Rectal smooth muscle tissue (tissue), 1 donor: ENCODE results near the gene GNAI2.

Experiments
- H3K27ac ChIP-seq: one replicate; pipeline ENCODE4 v1.7.0; 2013; ENCODE audit warnings: low read depth, low read length, inconsistent platforms
- H3K27me3 ChIP-seq: one replicate; pipeline ENCODE4 v1.7.0; 2013; ENCODE audit warnings: low read length; ENCODE audit not compliant: control insufficient read depth, insufficient read depth
- H3K36me3 ChIP-seq: one replicate; pipeline ENCODE4 v1.7.0; 2013; ENCODE audit warnings: low read length; ENCODE audit not compliant: control insufficient read depth, insufficient read depth
- H3K4me1 ChIP-seq: one replicate; pipeline ENCODE4 v1.7.0; 2013; ENCODE audit warnings: low read length; ENCODE audit not compliant: control insufficient read depth, insufficient read depth
- H3K4me3 ChIP-seq: one replicate; pipeline ENCODE4 v1.7.0; 2013; ENCODE audit warnings: low read length
- H3K9ac ChIP-seq: one replicate; pipeline ENCODE4 v1.7.0; 2013; ENCODE audit warnings: low read length

The GNAI2 gene

DNA sequence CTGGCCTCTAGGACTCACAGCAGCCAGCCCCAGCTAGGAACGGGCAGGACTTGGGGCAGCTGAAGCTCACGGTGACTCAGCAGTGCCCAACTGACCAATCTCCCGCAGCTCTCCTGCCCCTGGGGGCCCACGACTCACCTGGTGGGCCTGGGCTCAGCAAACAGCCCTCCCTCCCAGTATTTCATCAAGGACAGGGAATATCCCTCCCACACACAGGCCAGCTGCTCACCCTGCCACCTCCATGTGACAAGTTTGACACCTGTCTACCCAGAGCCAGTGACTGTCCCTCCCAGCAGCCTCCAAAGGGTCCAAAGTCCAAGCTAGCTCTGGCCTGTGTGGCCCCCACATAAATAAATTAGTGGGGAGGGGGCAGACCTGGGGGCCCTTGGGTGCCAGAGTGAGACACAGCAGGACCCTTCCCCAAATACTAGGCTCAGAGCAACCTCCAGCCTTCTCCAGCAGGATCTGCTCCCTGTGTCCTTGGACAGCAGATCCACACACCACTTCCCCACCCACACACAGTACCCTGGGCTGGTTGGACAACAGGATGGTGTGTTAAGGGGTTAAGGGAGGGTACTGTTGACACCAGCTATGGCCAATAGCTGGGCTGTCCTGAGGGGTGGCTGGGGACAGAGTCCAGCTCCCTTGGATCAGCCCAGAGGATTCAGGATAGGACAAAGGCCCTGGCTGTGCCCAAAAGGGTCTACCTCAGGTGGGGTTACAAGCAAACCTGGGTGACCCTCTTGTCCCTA, 40.3 kb upstream of the GNAI2 start:
- Histone ChIP-seq H3K4me3 (no peak overlapping the region), H3K9ac (no peak overlapping the region), H3K36me3 (no peaks in the 10 kb centered on the region), H3K27ac (no peak overlapping the region), H3K27me3 (peaks cover 16% of the 10 kb centered on the region), H3K4me1 (no peaks in the 10 kb centered on the region)

- Histone ChIP-seq H3K27me3 (peaks cover 20% of the 10 kb centered on the region), H3K4me3 (no peak overlapping the region), H3K36me3 (no peaks in the 10 kb centered on the region)
Observed at GRCh38 chr3:50196253-50196801, 39.7 kb upstream of the GNAI2 start.

DNA sequence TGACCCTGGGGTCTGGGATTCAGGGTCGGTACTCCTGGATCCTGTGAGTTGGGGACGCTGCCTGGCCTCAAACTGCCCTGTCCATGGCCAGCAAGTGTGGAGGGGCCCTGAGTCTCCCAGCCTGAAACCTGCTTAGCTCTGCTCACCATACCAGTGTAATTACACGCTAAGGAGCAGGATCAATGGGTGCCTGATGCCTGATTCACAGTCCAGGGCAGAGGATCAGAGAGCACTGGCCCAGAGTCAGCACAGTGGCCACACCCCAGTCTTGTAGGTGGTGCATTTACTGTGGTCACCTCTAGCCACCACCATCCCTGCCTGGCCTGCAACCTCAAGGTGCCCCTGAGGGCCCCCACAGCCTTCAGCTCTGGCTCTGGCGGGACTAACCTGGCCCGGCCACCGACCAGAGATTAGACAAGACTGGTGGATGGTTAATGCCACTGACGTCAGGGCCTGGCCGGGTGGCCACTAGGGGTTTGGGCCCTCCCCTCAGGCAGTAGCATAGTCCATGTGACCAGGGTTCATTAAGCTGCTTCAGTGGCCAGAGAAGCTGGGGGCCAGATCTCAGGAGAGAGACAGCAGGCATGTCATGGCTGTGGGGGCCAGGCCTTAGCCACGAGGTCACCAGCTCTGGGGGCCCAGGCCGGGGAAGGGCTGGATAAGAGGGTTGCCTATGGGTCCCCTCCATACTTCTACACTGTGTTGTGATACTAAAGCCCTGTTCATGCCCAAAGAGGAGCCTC, 34.3 kb upstream of the GNAI2 start:
- H3K4me1 ChIP-seq = peaks cover 4% of the 10 kb centered on the region
- H3K27me3 ChIP-seq = peaks cover 37% of the 10 kb centered on the region
- no peak overlapping the region for H3K4me3 ChIP-seq
- H3K9ac ChIP-seq = no peak overlapping the region
- H3K27ac ChIP-seq = no peak overlapping the region
- H3K36me3 ChIP-seq = no peaks in the 10 kb centered on the region

More at GRCh38 chr3:50196253-50196801, 39.7 kb upstream of the GNAI2 start:
- Histone ChIP-seq H3K4me1 (no peaks in the 10 kb centered on the region), H3K27ac (no peak overlapping the region), H3K9ac (no peak overlapping the region)

DNA sequence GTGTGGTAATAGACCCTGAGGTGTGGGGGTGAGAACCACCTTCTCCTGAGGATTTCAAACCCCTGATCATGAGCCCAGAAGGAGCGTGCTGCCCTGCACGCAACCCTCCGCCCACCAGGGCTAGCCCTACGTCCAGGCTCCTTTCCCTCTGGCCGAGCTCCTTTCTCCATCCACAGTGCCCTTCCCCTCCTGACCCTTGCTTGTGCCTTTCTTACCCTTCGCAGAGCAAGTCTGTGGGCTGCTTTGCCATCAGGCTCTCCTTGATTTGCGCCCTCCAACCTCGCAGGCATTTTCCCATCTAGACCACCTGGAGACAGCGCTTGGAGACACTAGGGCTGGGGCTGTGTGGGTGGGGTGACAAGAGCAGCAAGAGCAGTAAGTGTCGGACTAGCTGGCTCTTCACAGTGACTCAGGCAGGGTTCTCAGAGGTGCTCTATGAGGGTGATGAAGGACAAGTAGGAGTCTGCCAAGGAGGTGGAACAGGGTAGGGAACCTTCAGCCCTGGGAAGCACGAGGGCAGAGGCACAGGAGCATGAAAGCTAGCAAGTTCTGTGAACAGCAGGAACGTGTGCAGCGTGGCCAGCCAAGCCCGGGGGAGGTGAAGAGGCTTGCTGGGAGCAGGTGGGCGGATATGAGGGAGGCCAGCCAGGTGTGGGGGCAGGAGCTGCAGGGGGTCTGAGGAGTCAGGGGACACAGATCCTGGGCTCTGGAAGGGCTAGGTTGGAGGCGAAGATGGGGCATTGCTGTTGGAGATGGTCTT, 33.5 kb upstream of the GNAI2 start:
- H3K27me3 ChIP-seq = peaks cover 37% of the 10 kb centered on the region
- H3K4me1 ChIP-seq = peaks cover 4% of the 10 kb centered on the region
- no peaks in the 10 kb centered on the region for H3K36me3 ChIP-seq
- H3K4me3 ChIP-seq = no peak overlapping the region
- no peak overlapping the region for H3K9ac ChIP-seq
- H3K27ac ChIP-seq = no peak overlapping the region

DNA sequence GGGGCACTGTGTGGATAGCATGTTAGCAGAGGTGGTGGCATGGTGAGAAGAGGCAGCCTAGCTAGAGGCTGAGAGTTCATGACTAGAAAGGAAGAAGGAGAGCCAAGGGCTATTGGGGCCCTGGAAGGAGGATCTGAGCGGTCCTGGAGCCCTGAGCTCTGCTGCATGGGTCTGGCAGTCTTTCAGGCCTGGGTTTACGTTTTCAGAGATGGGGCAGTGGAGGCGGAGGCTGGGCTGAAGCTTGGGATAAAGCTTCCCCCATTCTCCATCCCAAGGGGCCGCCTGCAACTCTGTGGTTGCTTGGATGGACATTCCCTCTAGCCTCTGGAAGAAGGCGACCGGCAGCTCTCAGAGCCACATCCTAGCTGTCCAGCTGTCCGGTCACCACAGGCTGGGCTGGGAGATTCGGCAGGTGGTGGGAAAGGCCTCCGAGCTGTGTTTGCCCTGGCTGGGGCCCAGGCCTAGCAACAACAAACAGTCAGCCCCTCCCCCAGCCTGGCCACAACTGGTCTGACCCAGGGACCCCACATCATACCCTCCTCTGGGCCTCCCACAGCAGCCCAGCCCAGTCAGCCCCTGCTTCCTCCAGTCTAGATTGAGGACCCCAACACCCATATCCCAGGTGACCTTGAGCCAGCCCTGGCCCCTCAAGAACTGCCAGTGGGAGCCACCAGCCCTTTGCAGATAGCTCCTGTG, 32.7 kb upstream of the GNAI2 start:
- H3K9ac ChIP-seq = no peak overlapping the region
- no peak overlapping the region for H3K27ac ChIP-seq
- peaks cover 37% of the 10 kb centered on the region for H3K27me3 ChIP-seq

DNA sequence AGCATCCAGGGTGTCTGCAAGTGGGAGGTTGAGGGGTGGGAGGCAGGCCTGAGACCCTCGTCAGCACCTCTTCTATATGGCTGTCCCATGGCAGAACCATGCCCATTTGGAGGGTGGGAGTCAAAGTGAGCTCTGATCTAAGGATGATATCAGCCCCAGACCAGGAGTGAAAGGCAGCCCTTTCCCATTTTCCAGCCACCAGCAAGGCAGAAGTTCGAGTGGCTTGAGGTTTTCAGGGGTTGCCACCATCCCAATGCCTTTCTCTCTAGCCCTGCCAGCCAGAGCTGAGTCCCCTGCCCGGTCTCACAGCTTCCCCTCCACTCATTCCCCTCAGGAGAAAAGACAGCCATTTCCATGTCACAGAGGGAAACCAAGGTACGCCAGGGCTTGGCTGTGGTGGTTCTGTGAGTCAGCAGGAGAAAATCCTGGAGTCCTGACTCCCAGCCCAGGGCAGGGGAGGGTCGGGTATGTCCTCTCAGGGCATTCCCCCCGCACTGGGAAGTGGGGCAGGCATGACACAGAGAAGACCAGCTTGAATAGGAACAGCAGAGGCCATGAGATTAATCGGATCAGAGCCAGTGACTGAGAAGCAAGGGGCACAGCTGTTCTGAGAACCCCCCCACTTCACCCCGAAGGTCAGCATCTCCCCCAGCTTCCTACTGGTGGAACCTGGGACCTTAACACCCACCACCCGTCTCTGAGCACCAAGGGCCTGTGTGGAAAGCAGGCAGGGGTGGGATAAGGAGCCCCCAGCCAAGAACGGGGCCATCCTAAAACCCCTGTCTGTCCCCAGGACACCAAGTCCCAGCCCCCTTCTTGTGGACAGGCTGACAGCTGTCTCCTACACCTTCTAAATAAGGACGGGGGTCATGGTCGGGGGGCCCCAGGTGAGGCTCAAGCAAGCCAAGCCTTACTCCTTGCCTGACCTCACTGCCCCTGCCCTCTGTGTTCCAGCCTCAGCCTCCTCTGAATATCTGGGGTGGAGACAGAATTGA, 31.9 kb upstream of the GNAI2 start:
- no peak overlapping the region for H3K9ac ChIP-seq
- no peaks in the 10 kb centered on the region for H3K36me3 ChIP-seq
- H3K4me1 ChIP-seq = peaks cover 4% of the 10 kb centered on the region
- no peak overlapping the region for H3K27ac ChIP-seq
- H3K4me3 ChIP-seq = no peak overlapping the region
- H3K27me3 ChIP-seq = peaks cover 37% of the 10 kb centered on the region

More for the DNA sequence above, 32.7 kb upstream of the GNAI2 start:
- H3K36me3 ChIP-seq = no peaks in the 10 kb centered on the region
- H3K4me3 ChIP-seq = no peak overlapping the region
- peaks cover 4% of the 10 kb centered on the region for H3K4me1 ChIP-seq

DNA sequence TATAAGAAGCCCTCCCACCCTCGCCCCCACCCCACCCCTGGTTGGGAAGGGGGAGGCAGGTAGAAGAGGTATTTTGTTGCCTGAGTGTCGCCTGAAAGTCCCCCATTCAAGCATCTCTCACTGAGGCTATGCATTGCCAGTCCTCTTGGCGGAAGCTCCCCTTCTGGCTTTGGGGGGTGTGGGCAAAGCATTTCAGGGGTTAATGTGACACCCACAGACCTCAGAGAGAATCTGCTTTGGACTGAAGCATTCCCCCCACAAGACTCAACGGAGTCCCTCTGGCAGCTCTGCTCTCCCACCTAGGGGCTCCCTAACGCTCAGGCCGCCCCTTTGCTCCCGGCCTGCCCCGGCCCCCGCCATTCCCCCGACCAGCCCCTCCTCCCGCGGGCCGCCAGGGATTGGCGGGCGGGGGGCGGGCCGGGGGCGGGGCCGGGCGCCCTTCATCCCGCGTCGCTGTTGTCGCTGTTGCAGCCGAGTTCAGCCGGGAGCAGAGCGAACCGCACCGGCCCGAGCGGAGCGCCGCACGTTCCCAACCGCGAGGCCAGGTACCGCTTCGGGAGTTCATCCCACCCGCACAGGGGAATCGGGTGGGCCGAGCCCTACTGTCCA, 31.1 kb upstream of the GNAI2 start, which contains the start of gene SLC38A3:
Gene SLC38A3 (plus strand): TSS at position 468 of the 609 bp plus-strand sequence. CDS start 8,929 bp downstream, outside the sequence.
- H3K27me3 ChIP-seq = peaks cover 37% of the 10 kb centered on the region
- no peaks in the 10 kb centered on the region for H3K36me3 ChIP-seq
- H3K27ac ChIP-seq = no peak within 1 kb of the TSS
- H3K4me3 ChIP-seq = peak within 1 kb of the TSS; percentile 47
- peaks cover 4% of the 10 kb centered on the region for H3K4me1 ChIP-seq
- no peak within 1 kb of the TSS for H3K9ac ChIP-seq

- Histone ChIP-seq H3K9ac (no peak overlapping the region), H3K4me1 (peaks cover 4% of the 10 kb centered on the region), H3K27me3 (peaks cover 37% of the 10 kb centered on the region), H3K27ac (no peak overlapping the region), H3K36me3 (no peaks in the 10 kb centered on the region), H3K4me3 (peak overlapping the region; percentile 47)
Observed at GRCh38 chr3:50205413-50206276, 30.4 kb upstream of the GNAI2 start.

DNA sequence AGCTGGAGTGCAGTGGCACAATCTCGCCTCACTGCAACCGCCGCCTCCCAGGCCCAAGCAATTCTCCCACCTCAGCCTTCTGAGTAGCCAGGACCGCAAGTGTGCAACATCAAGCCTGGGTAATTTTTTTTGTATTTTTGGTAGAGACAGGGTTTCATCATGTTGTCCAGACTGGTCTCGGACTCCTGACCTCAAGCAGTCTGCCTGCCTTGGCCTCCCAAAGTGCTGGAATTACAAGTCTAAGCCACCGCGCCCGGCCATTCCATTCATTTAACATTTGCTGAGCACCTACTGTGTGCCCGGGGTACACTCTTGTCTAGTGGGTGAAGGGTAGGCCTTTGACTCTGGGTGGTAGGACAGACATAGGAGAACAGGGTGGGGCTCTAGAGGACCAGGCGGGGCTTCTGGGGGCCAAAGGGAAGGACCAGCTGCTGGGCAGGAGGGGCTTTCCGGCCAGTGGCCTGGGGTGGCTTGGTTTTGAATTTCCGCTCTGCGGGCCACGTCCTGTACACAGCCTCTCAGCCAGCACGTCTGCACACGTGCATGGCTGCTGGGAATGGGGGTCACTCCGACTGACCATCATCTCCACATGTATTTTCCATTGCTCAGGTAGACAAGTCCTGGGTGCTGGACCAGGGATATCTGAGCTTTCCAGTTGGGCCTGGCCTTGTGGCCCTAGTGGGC, 28.5 kb upstream of the GNAI2 start:
- no peak overlapping the region for H3K4me3 ChIP-seq
- no peaks in the 10 kb centered on the region for H3K36me3 ChIP-seq
- no peak overlapping the region for H3K27ac ChIP-seq
- H3K27me3 ChIP-seq = peaks cover 25% of the 10 kb centered on the region
- H3K4me1 ChIP-seq = peaks cover 4% of the 10 kb centered on the region
- no peak overlapping the region for H3K9ac ChIP-seq
